ENCODE results near the gene ANKRD11. TPM values are rescaled to one million over a fixed set of nuclear protein-coding genes. Genes with fewer than 3 reads are reported as not detected.

The ANKRD11 gene
- total RNA-seq, result 39.7 and 44.1 TPM in 2 replicates

DNA sequence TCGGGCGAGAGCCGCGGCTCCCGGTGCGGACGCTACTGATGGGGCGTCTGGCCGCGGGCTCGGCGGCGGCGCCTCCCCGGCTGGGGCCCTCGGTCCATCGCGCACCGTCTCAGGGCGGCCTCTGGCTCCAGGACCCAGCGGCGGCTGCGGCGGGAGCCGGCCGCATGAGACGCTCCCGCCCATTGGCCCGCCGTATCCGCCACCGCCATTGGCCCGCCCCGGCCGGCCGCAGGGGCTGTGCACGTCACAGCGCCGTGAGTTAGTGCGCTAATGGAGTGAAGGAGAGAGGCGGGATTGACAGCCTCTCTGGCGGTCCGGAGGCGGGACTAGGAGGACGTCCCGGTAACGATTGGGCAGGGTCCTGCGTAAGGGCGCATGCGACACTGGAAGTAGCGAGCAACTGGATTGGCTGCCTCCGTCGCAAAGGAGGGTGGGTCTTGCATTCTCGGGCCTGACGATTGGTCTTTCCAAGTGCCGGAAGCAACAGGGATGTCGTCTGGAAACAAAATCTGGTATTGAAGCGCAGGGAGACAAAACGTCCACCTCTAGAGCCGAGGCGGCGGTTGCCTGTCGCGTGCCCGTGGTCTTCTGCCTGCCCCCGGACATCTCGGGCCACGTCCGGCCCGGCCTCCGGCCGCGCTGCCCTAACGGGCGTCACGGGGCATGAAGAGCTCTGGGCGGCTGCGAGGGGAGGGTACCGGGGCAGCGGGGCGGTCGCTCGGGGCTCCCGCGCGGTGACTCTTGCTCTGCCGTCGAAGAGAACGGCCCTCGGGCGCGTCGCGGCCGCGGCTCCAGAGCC, at the start of gene ANKRD11:
Gene ANKRD11, minus strand, starts transcription at position 123 of the 799 bp plus-strand sequence. CDS start 173,542 bp downstream, outside the sequence.

DNA sequence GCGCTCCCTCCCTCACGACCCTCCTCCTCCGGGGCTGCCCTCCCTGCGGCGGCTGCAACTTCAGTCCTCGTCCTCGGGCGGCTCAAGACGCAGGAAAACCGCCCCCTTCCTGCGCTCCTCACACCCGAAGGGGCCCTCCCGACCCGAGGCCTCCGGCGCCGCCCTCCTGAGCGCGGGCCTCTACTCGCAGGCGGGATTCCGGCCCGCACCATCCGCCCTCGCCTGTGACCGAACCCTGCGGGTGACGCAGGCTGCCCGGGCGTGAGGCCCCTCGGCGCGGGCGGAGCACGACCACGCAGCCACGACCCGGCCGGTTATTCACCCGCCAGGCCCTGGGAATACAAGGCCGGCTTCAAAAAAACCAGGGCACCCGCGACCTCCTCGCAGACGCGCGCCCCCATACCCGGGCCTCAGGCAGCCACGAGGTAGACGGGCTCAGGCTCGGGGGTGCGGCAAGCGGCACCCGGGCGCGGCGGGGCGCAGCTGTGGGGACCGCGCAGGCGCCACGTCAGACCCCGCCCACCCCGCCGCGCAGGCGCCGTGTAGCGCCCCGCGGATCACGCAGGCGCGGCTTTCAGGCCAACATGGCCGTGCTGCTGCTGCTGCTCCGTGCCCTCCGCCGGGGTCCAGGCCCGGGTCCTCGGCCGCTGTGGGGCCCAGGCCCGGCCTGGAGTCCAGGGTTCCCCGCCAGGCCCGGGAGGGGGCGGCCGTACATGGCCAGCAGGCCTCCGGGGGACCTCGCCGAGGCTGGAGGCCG, 17.7 kb upstream of the ANKRD11 start, which contains the start of gene SPG7:
Gene SPG7, plus strand, starts transcription at position 570 of the 757 bp plus-strand sequence. Its CDS starts 15 bp downstream, at position 585.

Other genes starting within 250 kb of the ANKRD11 start
- 102 and 104 TPM in 2 replicates for gene SPG7, start 17.8 kb upstream of the ANKRD11 start, total RNA-seq
- 2,617 and 2,821 TPM in 2 replicates for gene RPL13, start 70.1 kb upstream of the ANKRD11 start, total RNA-seq
- gene CPNE7, start 85.2 kb upstream of the ANKRD11 start, total RNA-seq, result 8.2 and 11.3 TPM in 2 replicates
- gene DPEP1, start 123.1 kb upstream of the ANKRD11 start, total RNA-seq, result 0.56 TPM in 1 of 2 replicates, not detected in the other
- 69.3 and 134 TPM in 2 replicates for gene CHMP1A, start 167.1 kb upstream of the ANKRD11 start, total RNA-seq
- 1.1 and 2.9 TPM in 2 replicates for gene SPATA33, start 167.3 kb upstream of the ANKRD11 start, total RNA-seq
- 39.9 and 55.2 TPM in 2 replicates for gene CDK10, start 196.1 kb upstream of the ANKRD11 start, total RNA-seq
- gene SPATA2L, start 211.1 kb upstream of the ANKRD11 start, total RNA-seq, result 12.4 and 14.2 TPM in 2 replicates
- 3.6 and 6.5 TPM in 2 replicates for gene VPS9D1, start 230.3 kb upstream of the ANKRD11 start, total RNA-seq
- 9.9 and 10.2 TPM in 2 replicates for gene ZNF276, start 231.0 kb upstream of the ANKRD11 start, total RNA-seq